CD4-positive, alpha-beta T cell treated with Interleukin-2 at 100 ng/mL for 4 hours (primary cell): ENCODE data around the gene MAML2.
"Not testable (repeated sequence)": the region's sequence is repeated elsewhere in the genome, so short reads cannot be mapped to it uniquely, and the experiment has no call there.

Experiments
- DNase-seq: peaks from one replicate; pipeline ENCODE4 v3.0.0-alpha.2; 2020; ENCODE audit warnings: low spot score

MAML2 gene

GRCh38 chr11:96185220-96185768 is 157.7 kb downstream of the MAML2 start:
- no peak for DNase-seq

GRCh38 chr11:96180937-96181336 is 162.1 kb downstream of the MAML2 start:
- not testable (repeated sequence) for DNase-seq

- no peak for DNase-seq
Measured at GRCh38 chr11:96180341-96180740, 162.7 kb downstream of the MAML2 start.

- DNase-seq = no peak
Measured at GRCh38 chr11:96179905-96180304, 163.1 kb downstream of the MAML2 start.

- DNase-seq = no peak
Measured at GRCh38 chr11:96178887-96179279, 164.1 kb downstream of the MAML2 start.

GRCh38 chr11:96178049-96178886 is 164.7 kb downstream of the MAML2 start:
- DNase-seq = no peak

GRCh38 chr11:96177146-96177545 is 165.8 kb downstream of the MAML2 start:
- no peak for DNase-seq

GRCh38 chr11:96173906-96174305 is 169.1 kb downstream of the MAML2 start:
- no peak for DNase-seq

GRCh38 chr11:96173422-96173821 is 169.6 kb downstream of the MAML2 start:
- no peak for DNase-seq

- DNase-seq = no peak
Measured at GRCh38 chr11:96172604-96173003, 170.4 kb downstream of the MAML2 start.

GRCh38 chr11:96169250-96169649 is 173.7 kb downstream of the MAML2 start:
- no peak for DNase-seq

GRCh38 chr11:96168623-96169022 is 174.4 kb downstream of the MAML2 start:
- DNase-seq = peak; percentile 43

GRCh38 chr11:96167787-96168186 is 175.2 kb downstream of the MAML2 start:
- DNase-seq = no peak

GRCh38 chr11:96167203-96167758 is 175.7 kb downstream of the MAML2 start:
- no peak for DNase-seq

- DNase-seq = no peak
Measured at GRCh38 chr11:96162816-96163499, 180.0 kb downstream of the MAML2 start.

GRCh38 chr11:96161307-96162089 is 181.5 kb downstream of the MAML2 start:
- DNase-seq = no peak

- no peak for DNase-seq
Measured at GRCh38 chr11:96160732-96161306, 182.2 kb downstream of the MAML2 start.

GRCh38 chr11:96159968-96160367 is 183.0 kb downstream of the MAML2 start:
- DNase-seq = no peak

- DNase-seq = no peak
Measured at GRCh38 chr11:96158126-96158525, 184.9 kb downstream of the MAML2 start.

GRCh38 chr11:96157517-96157873 is 185.5 kb downstream of the MAML2 start:
- DNase-seq = no peak

- no peak for DNase-seq
Measured at GRCh38 chr11:96156379-96156722, 186.6 kb downstream of the MAML2 start.
